ENCODE data around the gene PTPRN2. TPM values are rescaled to one million over a fixed set of nuclear protein-coding genes. Genes with fewer than 3 reads are reported as not detected.

PTPRN2 gene
- total RNA-seq, 1 donor from 2014 or later: 32.2 TPM

GRCh38 chr7:157901166-157901565 is 686.5 kb downstream of the PTPRN2 start:
- peaks cover 21% of the 10 kb centered on the region for H3K4me1 Mint-ChIP-seq
- H3K27me3 Mint-ChIP-seq (ENCODE audit: low read depth): no peaks in the 10 kb centered on the region
- H3K4me3 Mint-ChIP-seq: no peak overlapping the region
- H3K36me3 Mint-ChIP-seq (ENCODE audit: low read depth): no peaks in the 10 kb centered on the region
- H3K9me3 Mint-ChIP-seq: no peaks in the 10 kb centered on the region
- no peak overlapping the region for H3K27ac Mint-ChIP-seq (ENCODE audit: unreplicated experiment)
- TF ChIP-seq, protein P1, sequence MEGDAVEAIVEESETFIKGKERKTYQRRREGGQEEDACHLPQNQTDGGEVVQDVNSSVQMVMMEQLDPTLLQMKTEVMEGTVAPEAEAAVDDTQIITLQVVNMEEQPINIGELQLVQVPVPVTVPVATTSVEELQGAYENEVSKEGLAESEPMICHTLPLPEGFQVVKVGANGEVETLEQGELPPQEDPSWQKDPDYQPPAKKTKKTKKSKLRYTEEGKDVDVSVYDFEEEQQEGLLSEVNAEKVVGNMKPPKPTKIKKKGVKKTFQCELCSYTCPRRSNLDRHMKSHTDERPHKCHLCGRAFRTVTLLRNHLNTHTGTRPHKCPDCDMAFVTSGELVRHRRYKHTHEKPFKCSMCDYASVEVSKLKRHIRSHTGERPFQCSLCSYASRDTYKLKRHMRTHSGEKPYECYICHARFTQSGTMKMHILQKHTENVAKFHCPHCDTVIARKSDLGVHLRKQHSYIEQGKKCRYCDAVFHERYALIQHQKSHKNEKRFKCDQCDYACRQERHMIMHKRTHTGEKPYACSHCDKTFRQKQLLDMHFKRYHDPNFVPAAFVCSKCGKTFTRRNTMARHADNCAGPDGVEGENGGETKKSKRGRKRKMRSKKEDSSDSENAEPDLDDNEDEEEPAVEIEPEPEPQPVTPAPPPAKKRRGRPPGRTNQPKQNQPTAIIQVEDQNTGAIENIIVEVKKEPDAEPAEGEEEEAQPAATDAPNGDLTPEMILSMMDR (conservative IDR thresholded peaks at IDR 0.05): no peak
- no peak for DNase-seq (ENCODE audit: low read depth, low spot score)

DNA sequence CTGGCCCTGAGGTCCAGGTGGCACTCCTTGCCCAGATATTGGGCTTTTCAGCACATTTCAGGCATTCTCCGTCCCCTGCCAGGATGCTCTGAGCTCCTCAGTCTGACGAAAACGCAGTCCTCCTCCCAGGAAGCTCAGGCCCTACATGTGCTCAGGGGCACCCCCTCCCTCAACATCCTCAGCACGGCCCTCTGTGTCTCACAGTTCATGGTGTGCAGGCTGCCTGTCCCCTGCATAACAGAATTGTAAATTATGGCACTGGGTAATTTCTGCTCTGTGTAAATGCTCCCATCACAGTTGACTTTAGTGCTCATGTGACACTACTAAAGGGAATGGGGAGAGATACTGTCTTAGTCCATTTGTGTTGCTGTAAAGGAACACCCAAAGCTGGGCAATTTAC is 687.1 kb downstream of the PTPRN2 start:
- no peaks in the 10 kb centered on the region for H3K36me3 Mint-ChIP-seq (ENCODE audit: low read depth)
- H3K4me1 Mint-ChIP-seq: peaks cover 21% of the 10 kb centered on the region
- no peaks in the 10 kb centered on the region for H3K27me3 Mint-ChIP-seq (ENCODE audit: low read depth)
- H3K4me3 Mint-ChIP-seq: no peak overlapping the region
- H3K9me3 Mint-ChIP-seq: no peaks in the 10 kb centered on the region
- no peak for DNase-seq (ENCODE audit: low read depth, low spot score)
- TF ChIP-seq, protein P1 (conservative IDR thresholded peaks at IDR 0.05): no peak
- no peak overlapping the region for H3K27ac Mint-ChIP-seq (ENCODE audit: unreplicated experiment)

DNA sequence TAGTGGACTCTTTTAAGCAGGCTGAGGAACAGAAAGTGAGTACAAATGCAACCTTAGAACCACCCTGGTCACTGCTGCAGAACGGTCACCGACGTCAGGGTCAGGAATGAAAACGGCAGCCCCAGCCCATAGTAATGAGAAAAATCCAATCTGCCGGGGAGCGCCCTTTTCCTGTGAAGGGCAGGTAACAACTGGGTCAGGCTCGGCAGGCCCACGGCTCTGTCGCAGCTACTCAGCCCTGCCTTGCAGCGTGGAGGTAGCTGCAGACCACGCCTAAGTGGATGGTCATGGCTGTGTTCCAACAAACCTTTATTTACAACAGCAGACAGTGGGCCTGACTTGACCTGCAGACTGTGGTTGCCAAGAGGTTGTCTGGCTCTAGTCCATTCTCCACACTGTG is 687.6 kb downstream of the PTPRN2 start:
- Mint-ChIP-seq H3K27ac (ENCODE audit: unreplicated experiment) (no peak overlapping the region), H3K9me3 (no peaks in the 10 kb centered on the region), H3K4me1 (peaks cover 18% of the 10 kb centered on the region), H3K27me3 (ENCODE audit: low read depth) (no peaks in the 10 kb centered on the region), H3K4me3 (no peak overlapping the region), H3K36me3 (ENCODE audit: low read depth) (no peaks in the 10 kb centered on the region)
- TF ChIP-seq, protein P1 (conservative IDR thresholded peaks at IDR 0.05): no peak
- no peak for DNase-seq (ENCODE audit: low read depth, low spot score)

DNA sequence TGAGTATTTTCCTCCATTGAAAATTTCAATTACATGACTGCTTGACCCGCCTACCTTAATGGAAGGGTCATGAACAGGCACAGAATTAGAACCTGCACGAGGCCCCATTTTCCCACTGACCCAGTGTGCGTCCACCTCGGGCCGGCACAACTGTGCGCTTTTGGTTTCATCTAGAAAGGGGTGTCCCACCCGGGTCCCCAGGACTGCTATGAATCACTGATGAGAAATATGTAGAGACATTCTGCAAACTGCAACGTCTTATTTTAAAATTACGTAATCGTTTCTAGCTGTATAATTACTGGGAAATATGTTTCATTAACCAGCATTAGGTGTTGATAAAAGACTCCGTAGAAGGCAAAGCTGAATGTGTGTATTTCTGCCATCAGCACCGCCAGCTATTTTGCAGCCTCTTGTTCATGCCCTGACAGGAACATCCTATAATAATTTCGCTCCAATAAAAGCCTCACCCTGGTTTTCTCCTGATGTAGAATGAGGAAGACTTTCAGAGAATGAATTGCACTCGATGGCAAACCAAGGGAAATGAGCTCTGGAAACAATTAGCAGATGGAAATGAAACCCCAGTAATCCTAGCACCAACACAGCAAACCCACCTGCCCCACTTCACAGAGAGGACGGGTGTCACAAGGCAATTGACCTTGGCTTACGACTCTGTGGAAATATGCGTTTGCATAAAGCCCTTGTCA is 688.7 kb downstream of the PTPRN2 start:
- Mint-ChIP-seq H3K9me3 (no peaks in the 10 kb centered on the region), H3K36me3 (ENCODE audit: low read depth) (no peaks in the 10 kb centered on the region)

GRCh38 chr7:157898261-157898660 is 689.4 kb downstream of the PTPRN2 start:
- TF ChIP-seq, protein P1 (conservative IDR thresholded peaks at IDR 0.05): no peak
- Mint-ChIP-seq H3K9me3 (no peaks in the 10 kb centered on the region), H3K4me1 (peaks cover 14% of the 10 kb centered on the region), H3K4me3 (no peak overlapping the region), H3K36me3 (ENCODE audit: low read depth) (no peaks in the 10 kb centered on the region), H3K27me3 (ENCODE audit: low read depth) (no peaks in the 10 kb centered on the region), H3K27ac (ENCODE audit: unreplicated experiment) (no peak overlapping the region)
- DNase-seq (ENCODE audit: low read depth, low spot score): no peak

More for the DNA sequence above, 688.7 kb downstream of the PTPRN2 start:
- TF ChIP-seq, protein P1 (conservative IDR thresholded peaks at IDR 0.05): no peak
- H3K27ac Mint-ChIP-seq (ENCODE audit: unreplicated experiment): no peak overlapping the region
- no peak overlapping the region for H3K4me3 Mint-ChIP-seq
- peaks cover 14% of the 10 kb centered on the region for H3K4me1 Mint-ChIP-seq
- H3K27me3 Mint-ChIP-seq (ENCODE audit: low read depth): no peaks in the 10 kb centered on the region
- no peak for DNase-seq (ENCODE audit: low read depth, low spot score)
